DOHH2 (cell line): Measurements from ENCODE around the gene SEC14L2.

ENCODE experiments used
- H3F3A ChIP-seq: fragments of 200-600 bp; sonication (generic), shearing (Covaris generic); 2 replicates; pipeline ENCODE4 v1.6.0; 2016; ENCODE audit warnings: antibody characterized with exemption, mild to moderate bottlenecking; ENCODE audit not compliant: control insufficient read depth, insufficient read depth
- H3K27ac ChIP-seq: fragments of 200-600 bp; sonication (generic); 2 replicates; pipeline ENCODE4 v1.5.1; 2014; ENCODE audit warnings: low read depth, mild to moderate bottlenecking, low read length, moderate library complexity
- H3K27me3 ChIP-seq: fragments of 200-600 bp; sonication (generic); 2 replicates; pipeline ENCODE4 v1.6.1; 2014; ENCODE audit warnings: mild to moderate bottlenecking, low read length, mixed read lengths; ENCODE audit not compliant: control insufficient read depth
- H3K36me3 ChIP-seq: fragments of 200-600 bp; sonication (generic); 2 replicates; pipeline ENCODE4 v1.6.1; 2014; ENCODE audit warnings: mild to moderate bottlenecking, low read length, moderate library complexity, mixed read lengths; ENCODE audit not compliant: control insufficient read depth
- H3K4me1 ChIP-seq: fragments of 200-600 bp; sonication (generic); 2 replicates; pipeline ENCODE4 v1.6.1; 2014; ENCODE audit warnings: mild to moderate bottlenecking, low read length, mixed read lengths; ENCODE audit not compliant: control insufficient read depth
- H3K4me2 ChIP-seq: fragments of 200-600 bp; sonication (generic); 2 replicates; pipeline ENCODE4 v1.6.0; 2014; ENCODE audit warnings: mild to moderate bottlenecking, low read length, moderate library complexity
- H3K4me3 ChIP-seq: fragments of 200-600 bp; sonication (generic); 2 replicates; pipeline ENCODE4 v1.5.1; 2014; ENCODE audit warnings: mild to moderate bottlenecking, low read length, mixed read lengths
- H3K79me2 ChIP-seq: fragments of 200-600 bp; sonication (generic); 2 replicates; pipeline ENCODE4 v1.6.1; 2014; ENCODE audit warnings: mild to moderate bottlenecking, low read length, mixed read lengths; ENCODE audit not compliant: control insufficient read depth
- H3K9me2 ChIP-seq: fragments of 200-600 bp; sonication (generic); replicated peaks from 2 replicates; pipeline ENCODE4 v1.6.1; 2014; ENCODE audit warnings: mild to moderate bottlenecking, low read length, mixed read lengths; ENCODE audit not compliant: control insufficient read depth
- H3K9me3 ChIP-seq: fragments of 200-600 bp; sonication (generic); 2 replicates; pipeline ENCODE4 v1.6.1; 2014; ENCODE audit warnings: antibody characterized with exemption, low read length, mixed read lengths; ENCODE audit not compliant: control insufficient read depth, insufficient read depth
- H4K20me1 ChIP-seq: fragments of 200-600 bp; sonication (generic); 2 replicates; pipeline ENCODE4 v1.6.0; 2014; ENCODE audit warnings: low read depth, mild to moderate bottlenecking, antibody characterized with exemption, low read length, moderate library complexity; ENCODE audit not compliant: control insufficient read depth, insufficient read depth
- CTCF ChIP-seq: fragments of 200-600 bp; sonication (generic); IDR thresholded peaks from one replicate; pipeline ENCODE4 v1.5.1; 2014; ENCODE audit warnings: antibody characterized with exemption, mild to moderate bottlenecking, low read depth, low read length; ENCODE audit not compliant: poor library complexity, severe bottlenecking
- EZH2phosphoT487 ChIP-seq: fragments of 200-600 bp; sonication (generic); IDR thresholded peaks from 2 replicates; pipeline ENCODE4 v1.6.1; 2017; ENCODE audit warnings: borderline replicate concordance, mild to moderate bottlenecking, antibody characterized with exemption, low read length, moderate library complexity, mixed read lengths

The SEC14L2 gene

GRCh38 chr22:30452861-30453260, 56.0 kb downstream of the SEC14L2 start:
- Histone ChIP-seq H3K27ac (no peak overlapping the region), H3K9me3 (no peaks in the 10 kb centered on the region), H4K20me1 (no peaks in the 10 kb centered on the region), H3F3A (no peaks in the 10 kb centered on the region), H3K4me3 (no peak overlapping the region), H3K27me3 (peaks cover 8% of the 10 kb centered on the region; the same call in 1 of the 2 replicates), H3K36me3 (no peaks in the 10 kb centered on the region), H3K9me2 (no peaks in the 10 kb centered on the region), H3K4me1 (no peaks in the 10 kb centered on the region), H3K4me2 (no peak overlapping the region), H3K79me2 (no peaks in the 10 kb centered on the region)
- TF ChIP-seq EZH2phosphoT487 (no peak), CTCF (no peak)

GRCh38 chr22:30453731-30454510, 57.1 kb downstream of the SEC14L2 start:
- H3K27ac ChIP-seq: no peak overlapping the region
- TF ChIP-seq CTCF: no peak
- no peak for TF ChIP-seq EZH2phosphoT487
- no peaks in the 10 kb centered on the region for H3K4me1 ChIP-seq

GRCh38 chr22:30455075-30455840, 58.4 kb downstream of the SEC14L2 start:
- H3K9me3 ChIP-seq: no peaks in the 10 kb centered on the region
- no peak overlapping the region for H3K4me3 ChIP-seq
- H4K20me1 ChIP-seq: no peaks in the 10 kb centered on the region
- no peak for TF ChIP-seq EZH2phosphoT487
- no peak for TF ChIP-seq CTCF
- no peaks in the 10 kb centered on the region for H3K4me1 ChIP-seq
- no peaks in the 10 kb centered on the region for H3F3A ChIP-seq
- no peaks in the 10 kb centered on the region for H3K36me3 ChIP-seq
- H3K27me3 ChIP-seq: peaks cover 10% of the 10 kb centered on the region; the same call in 1 of the 2 replicates
- no peak overlapping the region for H3K27ac ChIP-seq
- no peaks in the 10 kb centered on the region for H3K79me2 ChIP-seq
- H3K9me2 ChIP-seq: no peaks in the 10 kb centered on the region
- no peak overlapping the region for H3K4me2 ChIP-seq

More at GRCh38 chr22:30453731-30454510, 57.1 kb downstream of the SEC14L2 start:
- H4K20me1 ChIP-seq: no peaks in the 10 kb centered on the region
- no peak overlapping the region for H3K4me3 ChIP-seq
- peaks cover 10% of the 10 kb centered on the region; the same call in 1 of the 2 replicates for H3K27me3 ChIP-seq
- no peaks in the 10 kb centered on the region for H3K79me2 ChIP-seq
- no peaks in the 10 kb centered on the region for H3K9me2 ChIP-seq
- H3K36me3 ChIP-seq: no peaks in the 10 kb centered on the region
- no peaks in the 10 kb centered on the region for H3K9me3 ChIP-seq
- H3F3A ChIP-seq: no peaks in the 10 kb centered on the region
- no peak overlapping the region for H3K4me2 ChIP-seq
